Measurements from ENCODE around the gene CCSAP. TPM values are rescaled to one million over a fixed set of nuclear protein-coding genes. Genes with fewer than 3 reads are reported as not detected.

The CCSAP gene
- total RNA-seq, 1 donor from 2014 or later = 8.0 TPM

- Histone ChIP-seq H3K9me3 (ENCODE audit: insufficient read depth, low read depth, low read length) (no peaks in the 10 kb centered on the region), H3K9ac (ENCODE audit: low read length) (no peak overlapping the region), H3K36me3 (ENCODE audit: insufficient read depth, low read length) (no peaks in the 10 kb centered on the region), H3K4me2 (ENCODE audit: low read length) (peak overlapping the region; percentile 7), H4K20me1 (ENCODE audit: insufficient read depth, low read length) (peaks cover 85% of the 10 kb centered on the region), H3K4me3 (ENCODE audit: insufficient read depth, low read depth, low read length) (no peak overlapping the region), H2AFZ (ENCODE audit: low read depth, low read length) (no peak overlapping the region), H3K27me3 (ENCODE audit: insufficient read depth, low read length) (no peaks in the 10 kb centered on the region), H3K27ac (ENCODE audit: low read depth, low read length) (no peak overlapping the region), H3K4me1 (ENCODE audit: insufficient read depth, low read length) (peaks cover 5% of the 10 kb centered on the region), H3K79me2 (ENCODE audit: insufficient read depth, low read length) (peaks cover 86% of the 10 kb centered on the region)
- Mint-ChIP-seq H3K4me3 (ENCODE audit: unreplicated experiment) (no peak overlapping the region), H3K27me3 (ENCODE audit: low read depth, unreplicated experiment) (no peaks in the 10 kb centered on the region), H3K4me1 (ENCODE audit: low read depth, unreplicated experiment) (peaks cover 20% of the 10 kb centered on the region), H3K27ac (ENCODE audit: unreplicated experiment) (no peak overlapping the region), H3K9me3 (ENCODE audit: unreplicated experiment) (peaks cover 2% of the 10 kb centered on the region), H3K36me3 (ENCODE audit: low read depth, unreplicated experiment) (no peaks in the 10 kb centered on the region)
- FAIRE-seq (no peak), DNase-seq (ENCODE audit: low read depth) (no peak)
- no peak for TF ChIP-seq EZH2 (IDR thresholded peaks at IDR 0.05; ENCODE audit: insufficient read depth, low read length)
- TF ChIP-seq, protein P1, sequence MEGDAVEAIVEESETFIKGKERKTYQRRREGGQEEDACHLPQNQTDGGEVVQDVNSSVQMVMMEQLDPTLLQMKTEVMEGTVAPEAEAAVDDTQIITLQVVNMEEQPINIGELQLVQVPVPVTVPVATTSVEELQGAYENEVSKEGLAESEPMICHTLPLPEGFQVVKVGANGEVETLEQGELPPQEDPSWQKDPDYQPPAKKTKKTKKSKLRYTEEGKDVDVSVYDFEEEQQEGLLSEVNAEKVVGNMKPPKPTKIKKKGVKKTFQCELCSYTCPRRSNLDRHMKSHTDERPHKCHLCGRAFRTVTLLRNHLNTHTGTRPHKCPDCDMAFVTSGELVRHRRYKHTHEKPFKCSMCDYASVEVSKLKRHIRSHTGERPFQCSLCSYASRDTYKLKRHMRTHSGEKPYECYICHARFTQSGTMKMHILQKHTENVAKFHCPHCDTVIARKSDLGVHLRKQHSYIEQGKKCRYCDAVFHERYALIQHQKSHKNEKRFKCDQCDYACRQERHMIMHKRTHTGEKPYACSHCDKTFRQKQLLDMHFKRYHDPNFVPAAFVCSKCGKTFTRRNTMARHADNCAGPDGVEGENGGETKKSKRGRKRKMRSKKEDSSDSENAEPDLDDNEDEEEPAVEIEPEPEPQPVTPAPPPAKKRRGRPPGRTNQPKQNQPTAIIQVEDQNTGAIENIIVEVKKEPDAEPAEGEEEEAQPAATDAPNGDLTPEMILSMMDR (IDR thresholded peaks at IDR 0.05; ENCODE audit: insufficient read depth, low read depth, low read length) = no peak
Measured at GRCh38 chr1:229280037-229280828, 62.6 kb downstream of the CCSAP start.

GRCh38 chr1:229279242-229279641 lies 63.6 kb downstream of the CCSAP start:
- Histone ChIP-seq H3K36me3 (ENCODE audit: insufficient read depth, low read length) (no peaks in the 10 kb centered on the region), H3K4me2 (ENCODE audit: low read length) (no peak overlapping the region), H3K27ac (ENCODE audit: low read depth, low read length) (no peak overlapping the region), H3K4me3 (ENCODE audit: insufficient read depth, low read depth, low read length) (no peak overlapping the region), H3K4me1 (ENCODE audit: insufficient read depth, low read length) (peaks cover 5% of the 10 kb centered on the region), H3K9me3 (ENCODE audit: insufficient read depth, low read depth, low read length) (no peaks in the 10 kb centered on the region), H4K20me1 (ENCODE audit: insufficient read depth, low read length) (peaks cover 83% of the 10 kb centered on the region), H3K9ac (ENCODE audit: low read length) (no peak overlapping the region), H3K27me3 (ENCODE audit: insufficient read depth, low read length) (no peaks in the 10 kb centered on the region), H3K79me2 (ENCODE audit: insufficient read depth, low read length) (peaks cover 86% of the 10 kb centered on the region), H2AFZ (ENCODE audit: low read depth, low read length) (no peak overlapping the region)
- no peaks in the 10 kb centered on the region for H3K27me3 Mint-ChIP-seq (ENCODE audit: low read depth, unreplicated experiment)
- TF ChIP-seq EZH2 (IDR thresholded peaks at IDR 0.05; ENCODE audit: insufficient read depth, low read length) = no peak
- H3K4me3 Mint-ChIP-seq (ENCODE audit: unreplicated experiment) = no peak overlapping the region
- H3K27ac Mint-ChIP-seq (ENCODE audit: unreplicated experiment) = no peak overlapping the region
- DNase-seq (ENCODE audit: low read depth) (no peak), FAIRE-seq (no peak)
- H3K9me3 Mint-ChIP-seq (ENCODE audit: unreplicated experiment) = peaks cover 2% of the 10 kb centered on the region
- peaks cover 19% of the 10 kb centered on the region for H3K4me1 Mint-ChIP-seq (ENCODE audit: low read depth, unreplicated experiment)
- H3K36me3 Mint-ChIP-seq (ENCODE audit: low read depth, unreplicated experiment) = no peaks in the 10 kb centered on the region

GRCh38 chr1:229278120-229278741 lies 64.6 kb downstream of the CCSAP start:
- Histone ChIP-seq H3K27ac (ENCODE audit: low read depth, low read length) (no peak overlapping the region), H3K4me1 (ENCODE audit: insufficient read depth, low read length) (peaks cover 5% of the 10 kb centered on the region), H3K9ac (ENCODE audit: low read length) (no peak overlapping the region), H3K27me3 (ENCODE audit: insufficient read depth, low read length) (no peaks in the 10 kb centered on the region), H4K20me1 (ENCODE audit: insufficient read depth, low read length) (peaks cover 87% of the 10 kb centered on the region), H3K79me2 (ENCODE audit: insufficient read depth, low read length) (peaks cover 89% of the 10 kb centered on the region), H3K36me3 (ENCODE audit: insufficient read depth, low read length) (no peaks in the 10 kb centered on the region), H3K4me2 (ENCODE audit: low read length) (no peak overlapping the region), H3K4me3 (ENCODE audit: insufficient read depth, low read depth, low read length) (no peak overlapping the region), H3K9me3 (ENCODE audit: insufficient read depth, low read depth, low read length) (no peaks in the 10 kb centered on the region), H2AFZ (ENCODE audit: low read depth, low read length) (no peak overlapping the region)
- Mint-ChIP-seq H3K4me3 (ENCODE audit: unreplicated experiment) (no peak overlapping the region), H3K27ac (ENCODE audit: unreplicated experiment) (no peak overlapping the region), H3K9me3 (ENCODE audit: unreplicated experiment) (peaks cover 2% of the 10 kb centered on the region), H3K4me1 (ENCODE audit: low read depth, unreplicated experiment) (peaks cover 20% of the 10 kb centered on the region), H3K27me3 (ENCODE audit: low read depth, unreplicated experiment) (no peaks in the 10 kb centered on the region), H3K36me3 (ENCODE audit: low read depth, unreplicated experiment) (no peaks in the 10 kb centered on the region)
- FAIRE-seq (no peak), DNase-seq (ENCODE audit: low read depth) (no peak)
- TF ChIP-seq EZH2 (IDR thresholded peaks at IDR 0.05; ENCODE audit: insufficient read depth, low read length) = no peak
- TF ChIP-seq, protein P1 (IDR thresholded peaks at IDR 0.05; ENCODE audit: insufficient read depth, low read depth, low read length) = no peak

All from astrocyte (in vitro differentiated cells and primary cell).